ENCODE data around the gene DPH7. TPM values are rescaled to one million over a fixed set of nuclear protein-coding genes. Genes with fewer than 3 reads are reported as not detected.

Gene DPH7
- total RNA-seq: 25.2 and 28.8 TPM in 2 replicates

DNA sequence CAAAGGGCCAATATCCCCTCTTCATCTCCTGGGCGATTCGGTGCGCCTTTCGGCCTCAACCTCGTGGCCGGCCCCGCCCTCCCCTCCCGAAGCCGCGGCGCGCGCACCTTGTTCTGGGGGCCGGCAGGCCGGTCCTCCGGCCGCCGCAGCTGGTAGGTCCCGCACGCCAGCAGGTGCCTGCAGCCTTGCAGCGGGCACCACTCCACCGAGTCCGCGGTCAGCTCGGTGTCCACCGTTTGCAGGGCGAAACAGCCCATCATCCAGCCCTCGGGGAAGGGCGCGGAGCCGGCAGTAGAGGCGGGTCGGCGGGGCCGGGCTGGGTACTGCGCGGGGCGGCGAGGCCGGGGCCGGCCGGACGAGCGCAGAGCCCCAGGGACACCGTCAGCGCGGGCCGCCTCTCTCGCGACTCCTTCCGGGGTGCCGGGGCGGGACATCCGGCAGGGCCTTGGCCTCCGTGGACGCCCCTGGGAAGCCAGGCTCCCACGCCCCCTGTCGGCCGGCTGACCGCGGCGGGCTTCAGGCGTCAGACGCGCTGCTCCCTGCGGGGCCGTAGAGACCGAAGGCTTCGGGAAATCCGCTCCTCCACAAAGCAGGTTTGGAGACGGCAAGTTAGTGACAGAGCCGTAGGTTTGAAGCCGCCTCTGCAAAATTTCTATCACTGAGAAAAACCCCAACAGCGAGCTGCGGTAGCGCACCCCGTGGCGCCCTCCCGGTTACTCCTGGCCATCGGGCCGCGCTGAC, at the start of gene DPH7:
Gene DPH7 (minus strand): TSS at position 408 of the 741 bp plus-strand sequence. CDS start 148 bp downstream, at position 260.

DNA sequence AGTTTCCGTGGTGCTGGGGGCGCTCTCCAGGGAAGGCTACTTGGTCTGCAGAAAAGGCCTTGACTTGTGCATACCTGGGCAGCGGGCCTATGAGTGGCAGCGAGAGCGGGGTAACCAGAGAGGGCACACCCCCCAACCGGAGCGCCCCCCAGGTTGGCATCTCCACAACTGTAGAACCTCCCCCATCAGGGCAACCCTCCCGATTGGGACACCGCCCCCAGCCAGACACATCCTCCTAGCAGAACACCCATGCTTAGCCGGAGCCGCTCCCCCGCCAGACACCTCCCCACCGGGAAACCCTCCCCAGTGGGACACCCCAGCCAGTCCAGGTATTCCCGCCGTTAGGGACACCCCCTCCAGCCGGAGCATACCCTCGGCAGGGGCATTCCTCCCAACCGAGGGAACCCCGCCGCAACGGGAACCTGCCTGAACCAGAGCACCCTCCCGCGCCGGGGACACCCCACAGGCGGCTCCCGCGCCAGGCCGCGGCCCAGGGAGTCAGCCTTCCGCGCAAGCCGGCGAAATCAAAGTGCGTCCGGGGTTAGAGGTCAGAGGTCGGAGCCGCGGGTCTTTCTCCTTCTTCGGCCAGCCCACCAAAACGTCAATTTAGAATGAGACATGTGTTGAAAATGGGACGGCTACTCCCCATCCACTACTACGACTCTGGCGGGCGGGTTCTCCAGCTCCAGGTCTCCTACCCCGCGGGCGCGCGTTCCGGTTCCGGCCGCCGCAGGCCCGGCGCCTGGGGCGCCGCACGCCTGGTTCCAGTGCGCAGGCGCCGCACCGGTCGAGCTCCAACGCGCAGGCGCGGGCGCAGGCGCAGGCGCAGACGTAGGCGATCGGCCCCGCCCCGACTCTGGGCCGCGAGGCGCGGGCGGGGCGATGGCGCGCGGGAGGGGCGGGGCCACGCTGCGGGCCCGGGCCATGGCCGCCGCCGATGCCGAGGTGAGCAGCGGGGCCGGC, 39.7 kb upstream of the DPH7 start, which contains the start of gene EHMT1:
Gene EHMT1 (plus strand): TSS at position 901 of the 963 bp plus-strand sequence. CDS start 24 bp downstream, at position 925.

DNA sequence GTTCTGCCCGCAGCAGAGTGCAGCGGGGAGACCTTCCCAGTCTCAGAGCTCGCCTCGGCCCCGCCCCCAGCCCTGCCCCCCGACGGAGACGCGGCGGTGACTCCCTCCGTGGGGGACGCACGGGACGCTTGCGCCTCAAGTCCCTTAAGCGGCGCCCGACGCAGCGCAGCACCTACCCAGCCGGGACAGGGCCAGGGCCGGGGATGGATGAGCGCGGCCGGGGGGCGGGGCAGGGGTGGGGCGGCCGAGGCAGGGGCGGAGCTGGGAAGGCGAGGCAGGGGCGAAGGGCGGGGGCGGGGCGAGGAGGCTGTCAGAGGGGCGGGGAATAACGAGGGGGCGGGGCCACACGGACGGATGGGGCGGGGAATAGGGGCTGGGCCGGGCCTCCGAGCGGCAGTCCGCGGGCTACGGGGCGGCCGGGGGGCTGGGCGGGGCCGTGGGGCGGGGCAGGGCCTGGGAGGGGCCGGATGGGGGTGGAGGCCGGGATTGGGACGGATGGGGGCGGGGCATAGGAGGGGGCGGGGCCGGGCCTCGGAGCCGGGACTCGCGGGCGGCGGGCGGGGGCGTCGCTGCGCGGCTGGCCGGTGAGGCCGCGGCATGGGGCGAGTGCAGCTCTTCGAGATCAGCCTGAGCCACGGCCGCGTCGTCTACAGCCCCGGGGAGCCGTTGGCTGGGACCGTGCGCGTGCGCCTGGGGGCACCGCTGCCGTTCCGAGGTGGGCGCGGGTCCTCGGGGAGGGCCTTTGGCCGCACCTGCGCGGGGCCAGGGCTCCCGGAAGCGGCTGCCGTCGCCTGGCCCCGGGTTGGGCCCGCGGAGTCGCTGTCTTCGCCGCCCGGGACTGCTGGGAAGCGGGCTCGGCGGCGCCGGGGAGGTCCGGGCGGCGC, 26.6 kb upstream of the DPH7 start, which contains the start of gene ARRDC1:
Gene ARRDC1 (plus strand): TSS at position 566 of the 884 bp plus-strand sequence. CDS start 32 bp downstream, at position 598.

DNA sequence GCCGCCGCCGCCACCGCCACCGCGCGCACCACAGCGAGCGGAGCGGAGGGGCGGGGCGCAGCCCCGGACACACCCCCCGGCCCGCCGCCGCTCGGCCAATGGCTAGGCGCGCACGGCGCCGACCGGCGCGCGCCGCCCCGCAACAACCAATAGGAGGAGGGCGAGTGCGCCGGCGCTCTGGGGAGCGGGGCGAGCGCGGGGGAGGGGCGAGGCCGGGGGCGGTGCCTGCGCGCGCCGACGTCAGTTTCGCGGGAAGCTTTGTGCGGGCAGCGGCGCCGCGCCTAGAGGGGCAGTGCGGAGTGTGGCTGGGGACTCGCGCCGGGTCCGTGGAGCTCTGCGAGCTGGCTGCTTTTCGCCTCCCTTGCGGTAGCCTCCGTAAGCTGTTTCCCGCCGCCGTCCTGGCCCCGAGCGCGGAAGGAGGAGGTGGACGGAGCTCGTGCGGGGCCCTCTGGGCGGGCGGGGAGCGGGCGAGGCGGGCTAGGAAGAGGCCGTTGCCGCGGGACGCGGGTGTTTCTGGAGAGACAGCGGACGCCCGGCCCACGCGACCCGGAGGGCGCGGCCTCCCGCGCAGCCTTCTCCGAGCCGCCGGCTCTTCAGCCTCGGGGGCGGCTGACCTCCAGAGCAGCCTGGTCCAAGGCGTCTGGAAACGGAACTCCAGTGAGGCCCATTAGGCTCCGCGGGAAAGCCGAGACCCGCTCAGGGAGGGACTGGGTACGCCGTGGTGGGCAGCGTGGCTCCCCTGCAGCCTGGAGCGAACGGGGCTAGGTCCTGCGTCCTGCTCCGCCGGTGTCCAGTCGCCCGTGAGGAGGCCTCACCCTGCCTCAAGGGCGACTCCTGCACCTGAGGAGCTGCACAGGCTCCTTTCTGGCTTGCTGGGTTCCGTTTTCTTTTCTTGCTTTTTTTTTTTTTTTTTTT, 12.0 kb upstream of the DPH7 start, which contains the start of gene ZMYND19:
Gene ZMYND19 (minus strand): TSS at position 44 of the 915 bp plus-strand sequence. CDS start 249 bp downstream, outside the sequence.

GRCh38 chr9:137551264-137552021, 27.3 kb downstream of the DPH7 start, which contains the start of gene MRPL41:
TSS of gene MRPL41 (plus strand) at chr9:137551879. CDS start at chr9:137552082, 203 bp downstream.

DNA sequence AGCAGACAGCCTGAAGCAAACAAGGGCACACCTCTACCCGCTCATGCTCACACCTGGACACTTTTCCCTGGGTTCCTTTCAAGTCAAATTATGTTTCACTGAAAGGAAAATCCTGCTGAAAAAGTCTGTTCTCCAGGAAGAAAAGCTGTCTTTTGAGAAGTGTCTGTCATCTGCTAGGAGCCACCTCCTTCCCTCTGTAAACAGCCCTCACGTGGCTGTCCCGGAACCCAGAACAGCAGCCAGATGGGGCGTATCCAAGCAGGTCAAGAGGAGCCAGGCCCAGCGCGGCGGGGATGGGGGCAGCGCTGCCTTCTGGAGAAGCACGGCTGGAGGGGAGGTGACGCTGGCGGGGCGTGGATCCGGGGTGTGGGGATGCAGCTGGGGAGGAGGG, 28.5 kb downstream of the DPH7 start, which contains the start of gene PNPLA7:
Gene PNPLA7 (minus strand): TSS at position 172 of the 391 bp plus-strand sequence. CDS start 205 bp downstream, outside the sequence.

Other genes with a start within 250 kb of the DPH7 start
- 10.8 and 12.2 TPM in 2 replicates for gene EXD3, start 155.8 kb downstream of the DPH7 start, total RNA-seq
- gene NOXA1, start 155.5 kb downstream of the DPH7 start, total RNA-seq: 0.18 and 0.30 TPM in 2 replicates
- not detected in 2 replicates for gene ENTPD8, start 137.6 kb downstream of the DPH7 start, total RNA-seq
- gene NSMF, start 119.6 kb downstream of the DPH7 start, total RNA-seq: 11.3 and 26.0 TPM in 2 replicates
- 0.59 and 2.3 TPM in 2 replicates for gene PNPLA7, start 28.5 kb downstream of the DPH7 start, total RNA-seq
- 31.2 and 39.8 TPM in 2 replicates for gene MRPL41, start 27.0 kb downstream of the DPH7 start, total RNA-seq
- gene ZMYND19, start 11.6 kb upstream of the DPH7 start, total RNA-seq: 18.3 and 18.4 TPM in 2 replicates
- gene ARRDC1, start 26.8 kb upstream of the DPH7 start, total RNA-seq: 10.7 and 21.8 TPM in 2 replicates
- gene EHMT1, start 40.1 kb upstream of the DPH7 start, total RNA-seq: 30.6 and 58.9 TPM in 2 replicates

Data from smooth muscle cell of the umbilical artery (primary cell).